ENCODE measurements around the gene ATP11A. TPM values are rescaled to one million over a fixed set of nuclear protein-coding genes. Genes with fewer than 3 reads are reported as not detected.

The ATP11A gene
- total RNA-seq, 5 donors from 2014 or later (not counting 1 experiment from before 2014, with no cell fraction given): 35.7 to 57.1 (median 48.5) TPM

GRCh38 chr13:112807653-112808376 is 118.0 kb downstream of the ATP11A start:
- Mint-ChIP-seq H3K36me3 (peaks cover 49% of the 10 kb centered on the region), H3K4me1 (peaks cover 0 to 3% (median 0%) of the 10 kb centered on the region in 3 donors)
- WGBS (ENCODE audit: insufficient coverage): 93% methylated on average over 15 of the region's 24 CpGs

DNA sequence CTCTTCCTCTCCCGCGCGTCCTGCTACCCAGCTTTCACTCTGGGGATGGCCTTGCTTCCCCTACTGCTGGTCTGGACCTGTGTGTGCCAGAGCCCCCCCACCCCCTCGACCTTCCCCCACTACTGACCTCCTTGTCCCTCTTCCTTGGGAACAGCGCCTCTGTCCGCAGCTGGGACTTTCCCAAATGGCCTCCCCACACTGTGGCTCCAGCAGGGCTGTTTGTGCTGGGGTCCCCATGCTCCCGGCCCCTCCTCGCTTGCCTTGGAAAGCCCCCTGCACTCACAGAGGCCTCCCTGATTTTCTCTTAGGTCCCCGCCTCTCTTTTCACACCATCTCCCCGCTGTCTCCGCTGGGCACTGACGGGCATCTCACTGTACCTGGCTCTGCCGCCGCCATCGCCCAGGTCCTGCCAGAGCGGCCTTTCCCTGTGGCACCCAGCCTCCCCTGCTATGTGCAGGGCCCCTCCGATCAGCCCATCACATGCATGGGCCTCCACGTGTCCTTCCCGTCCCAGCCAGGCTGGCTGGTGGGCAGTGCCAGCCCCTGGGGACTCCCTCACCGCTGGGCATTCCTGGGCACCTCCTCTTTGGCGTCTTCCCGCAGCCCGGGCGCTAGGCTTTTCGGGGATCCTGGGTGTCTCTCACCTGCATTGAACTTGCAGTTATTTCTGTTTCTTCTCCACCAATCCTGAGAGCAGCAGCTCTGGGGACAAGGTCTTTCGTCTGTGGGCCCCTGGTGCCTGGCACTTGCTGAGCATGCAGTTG is 118.7 kb downstream of the ATP11A start:
- Histone ChIP-seq H3K9me3 (no peaks in the 10 kb centered on the region), H3K4me3 (ENCODE audit: control insufficient read depth in 1 of 2, extremely low read depth in 1 of 2, low read length in 1 of 2) (no peak overlapping the region), H3K36me3 (ENCODE audit: control insufficient read depth in 2 of 2, extremely low read depth in 1 of 2, insufficient read depth in 1 of 2, low read length in 1 of 2) (peaks cover 11 to 31% of the 10 kb centered on the region in 2 donors), H3K27me3 (replicated peaks in 1 of 2; ENCODE audit: control insufficient read depth in 2 of 2, extremely low read depth in 1 of 2, insufficient read depth in 2 of 2, low read length in 1 of 2) (no peaks in the 10 kb centered on the region), H3K4me1 (ENCODE audit: control insufficient read depth in 1 of 2, extremely low read depth in 1 of 2, insufficient read depth in 2 of 2, low read length in 2 of 2) (no peaks in the 10 kb centered on the region), H3K27ac (ENCODE audit: low read length) (no peak overlapping the region)
- WGBS (ENCODE audit: insufficient coverage): 90% methylated on average over 24 of the region's 26 CpGs
- H3K27ac Mint-ChIP-seq: no peak overlapping the region
- ChIA-PET POLR2A (no interaction called here), CTCF (no interaction called here)
- H3K9me3 Mint-ChIP-seq: peaks cover 0 to 4% (median 0%) of the 10 kb centered on the region in 3 donors
- H3K36me3 Mint-ChIP-seq: peaks cover 55% of the 10 kb centered on the region
- no peaks in the 10 kb centered on the region for H3K27me3 Mint-ChIP-seq
- no peak for DNase-seq
- no peak overlapping the region for H3K4me3 Mint-ChIP-seq
- peaks cover 0 to 3% (median 0%) of the 10 kb centered on the region in 3 donors for H3K4me1 Mint-ChIP-seq
- ATAC-seq (replicated peaks in 1 of 4): no peak

More at GRCh38 chr13:112807653-112808376, 118.0 kb downstream of the ATP11A start:
- DNase-seq (no peak), ATAC-seq (replicated peaks in 1 of 4) (no peak)
- POLR2A ChIA-PET: no interaction called here
- H3K9me3 ChIP-seq: no peaks in the 10 kb centered on the region
- H3K4me3 Mint-ChIP-seq: no peak overlapping the region
- no peaks in the 10 kb centered on the region for H3K9me3 Mint-ChIP-seq
- H3K27ac ChIP-seq (ENCODE audit: low read length): no peak overlapping the region
- no peak overlapping the region for H3K4me3 ChIP-seq (ENCODE audit: control insufficient read depth in 1 of 2, extremely low read depth in 1 of 2, low read length in 1 of 2)
- CTCF ChIA-PET: no interaction called here
- H3K4me1 ChIP-seq (ENCODE audit: control insufficient read depth in 1 of 2, extremely low read depth in 1 of 2, insufficient read depth in 2 of 2, low read length in 2 of 2): no peaks in the 10 kb centered on the region
- H3K27me3 Mint-ChIP-seq: no peaks in the 10 kb centered on the region
- H3K27ac Mint-ChIP-seq: no peak overlapping the region
- H3K27me3 ChIP-seq (replicated peaks in 1 of 2; ENCODE audit: control insufficient read depth in 2 of 2, extremely low read depth in 1 of 2, insufficient read depth in 2 of 2, low read length in 1 of 2): no peaks in the 10 kb centered on the region
- H3K36me3 ChIP-seq (ENCODE audit: control insufficient read depth in 2 of 2, extremely low read depth in 1 of 2, insufficient read depth in 1 of 2, low read length in 1 of 2): peaks cover 11 to 26% of the 10 kb centered on the region in 2 donors

DNA sequence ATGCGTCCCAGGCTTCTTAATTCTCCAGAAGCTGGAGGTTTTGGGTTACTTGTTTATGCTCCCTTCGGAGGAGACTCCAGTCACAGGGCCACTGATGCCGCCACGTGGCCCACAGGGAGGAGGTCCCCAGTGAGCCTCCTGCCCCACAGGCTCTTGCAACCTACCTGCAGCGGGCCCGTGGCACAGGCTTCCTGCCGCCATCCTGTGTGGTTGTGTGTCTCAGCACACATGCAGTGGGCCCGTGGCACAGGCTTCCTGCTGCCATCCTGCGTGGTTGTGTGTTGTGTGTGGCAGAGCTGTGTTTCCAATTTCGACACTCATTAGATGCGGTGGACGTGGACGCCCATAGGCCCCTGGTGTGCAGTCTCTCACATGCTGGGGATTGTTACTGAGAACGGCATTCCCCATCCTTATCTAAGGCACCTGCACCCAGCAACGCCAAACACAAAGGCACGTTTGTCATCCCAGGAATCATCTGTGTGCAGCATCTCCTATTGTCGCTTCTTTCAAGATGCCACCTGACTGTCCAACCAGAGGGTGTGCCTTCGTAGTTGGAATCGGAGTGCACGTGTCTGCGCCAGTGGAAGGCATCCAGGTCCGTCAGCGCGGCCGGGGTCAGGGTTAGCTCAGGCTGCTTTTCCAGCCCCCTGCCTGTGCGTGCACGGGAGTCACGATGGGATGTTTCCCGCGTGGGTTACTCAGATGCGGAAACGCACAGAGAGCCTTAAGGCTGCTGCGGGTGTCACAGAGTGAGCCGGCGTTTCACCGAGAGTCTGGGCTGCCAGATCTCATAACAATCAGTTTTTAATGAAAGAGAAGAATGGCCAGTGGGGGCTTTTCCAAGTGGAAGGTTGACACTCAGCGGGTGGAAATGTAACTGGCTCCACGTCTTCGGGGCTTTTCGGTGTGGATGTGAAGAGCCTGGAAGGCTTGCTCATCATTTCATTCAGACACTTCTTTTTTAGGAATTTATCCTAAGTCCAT is 119.8 kb downstream of the ATP11A start:
- Mint-ChIP-seq H3K27ac (no peak overlapping the region), H3K36me3 (peaks cover 62% of the 10 kb centered on the region), H3K9me3 (peaks cover 0 to 4% (median 0%) of the 10 kb centered on the region in 3 donors), H3K4me1 (peaks cover 0 to under 1% (median 0%) of the 10 kb centered on the region in 3 donors), H3K4me3 (no peak overlapping the region), H3K27me3 (no peaks in the 10 kb centered on the region)
- Histone ChIP-seq H3K9me3 (no peaks in the 10 kb centered on the region), H3K27ac (ENCODE audit: low read length) (no peak overlapping the region), H3K27me3 (replicated peaks in 1 of 2; ENCODE audit: control insufficient read depth in 2 of 2, extremely low read depth in 1 of 2, insufficient read depth in 2 of 2, low read length in 1 of 2) (no peaks in the 10 kb centered on the region), H3K4me1 (ENCODE audit: control insufficient read depth in 1 of 2, extremely low read depth in 1 of 2, insufficient read depth in 2 of 2, low read length in 2 of 2) (no peaks in the 10 kb centered on the region), H3K4me3 (ENCODE audit: control insufficient read depth in 1 of 2, extremely low read depth in 1 of 2, low read length in 1 of 2) (no peak overlapping the region), H3K36me3 (ENCODE audit: control insufficient read depth in 2 of 2, extremely low read depth in 1 of 2, insufficient read depth in 1 of 2, low read length in 1 of 2) (peaks cover 11 to 33% of the 10 kb centered on the region in 2 donors)
- ATAC-seq (replicated peaks in 1 of 4) (no peak), DNase-seq (no peak)
- ChIA-PET POLR2A (no interaction called here), CTCF (no interaction called here)
- 95% methylated on average over 30 of the region's 40 CpGs for WGBS (ENCODE audit: insufficient coverage)

GRCh38 chr13:112810608-112811007 is 120.8 kb downstream of the ATP11A start:
- no peaks in the 10 kb centered on the region for H3K4me1 Mint-ChIP-seq
- no peaks in the 10 kb centered on the region for H3K27me3 ChIP-seq (replicated peaks in 1 of 2; ENCODE audit: control insufficient read depth in 2 of 2, extremely low read depth in 1 of 2, insufficient read depth in 2 of 2, low read length in 1 of 2)
- POLR2A ChIA-PET: no interaction called here
- WGBS (ENCODE audit: insufficient coverage): 98% methylated on average over 12 of the region's 14 CpGs
- CTCF ChIA-PET: no interaction called here
- peaks cover 13 to 36% of the 10 kb centered on the region in 2 donors for H3K36me3 ChIP-seq (ENCODE audit: control insufficient read depth in 2 of 2, extremely low read depth in 1 of 2, insufficient read depth in 1 of 2, low read length in 1 of 2)
- H3K27ac Mint-ChIP-seq: no peak overlapping the region
- H3K4me1 ChIP-seq (ENCODE audit: control insufficient read depth in 1 of 2, extremely low read depth in 1 of 2, insufficient read depth in 2 of 2, low read length in 2 of 2): no peaks in the 10 kb centered on the region
- peaks cover 0 to 4% (median 0%) of the 10 kb centered on the region in 3 donors for H3K9me3 Mint-ChIP-seq
- H3K36me3 Mint-ChIP-seq: peaks cover 70% of the 10 kb centered on the region
- no peak overlapping the region for H3K4me3 ChIP-seq (ENCODE audit: control insufficient read depth in 1 of 2, extremely low read depth in 1 of 2, low read length in 1 of 2)
- DNase-seq (no peak), ATAC-seq (replicated peaks in 1 of 4) (no peak)
- H3K27me3 Mint-ChIP-seq: no peaks in the 10 kb centered on the region
- H3K27ac ChIP-seq (ENCODE audit: low read length): no peak overlapping the region
- H3K9me3 ChIP-seq: no peaks in the 10 kb centered on the region
- no peak overlapping the region for H3K4me3 Mint-ChIP-seq

- no peak overlapping the region for H3K4me3 Mint-ChIP-seq
- Histone ChIP-seq H3K4me3 (ENCODE audit: control insufficient read depth in 1 of 2, extremely low read depth in 1 of 2, low read length in 1 of 2) (no peak overlapping the region), H3K27ac (ENCODE audit: low read length) (no peak overlapping the region), H3K9me3 (no peaks in the 10 kb centered on the region), H3K36me3 (ENCODE audit: control insufficient read depth in 2 of 2, extremely low read depth in 1 of 2, insufficient read depth in 1 of 2, low read length in 1 of 2) (peaks cover 10 to 37% of the 10 kb centered on the region in 2 donors), H3K4me1 (ENCODE audit: control insufficient read depth in 1 of 2, extremely low read depth in 1 of 2, insufficient read depth in 2 of 2, low read length in 2 of 2) (no peaks in the 10 kb centered on the region), H3K27me3 (replicated peaks in 1 of 2; ENCODE audit: control insufficient read depth in 2 of 2, extremely low read depth in 1 of 2, insufficient read depth in 2 of 2, low read length in 1 of 2) (no peaks in the 10 kb centered on the region)
- peaks cover 68% of the 10 kb centered on the region for H3K36me3 Mint-ChIP-seq
- H3K27ac Mint-ChIP-seq: no peak overlapping the region
- WGBS (ENCODE audit: insufficient coverage): 96% methylated on average over 14 of the region's 17 CpGs
- ATAC-seq (replicated peaks in 1 of 4): no peak
- no peak for DNase-seq
- no peaks in the 10 kb centered on the region for H3K4me1 Mint-ChIP-seq
- no peaks in the 10 kb centered on the region for H3K27me3 Mint-ChIP-seq
- ChIA-PET POLR2A (no interaction called here), CTCF (no interaction called here)
- H3K9me3 Mint-ChIP-seq: peaks cover 0 to 4% (median 0%) of the 10 kb centered on the region in 3 donors
Observed at GRCh38 chr13:112812306-112813055, 122.6 kb downstream of the ATP11A start.

Measured in T-cell (primary cell).